ENCODE results near the gene SP1. TPM values are rescaled to one million over a fixed set of nuclear protein-coding genes. Genes with fewer than 3 reads are reported as not detected.

The SP1 gene
- total and polyA plus RNA-seq, 2 of the 4 experiments (the other 2 are of a cell fraction): 19.7 to 53.6 TPM

GRCh38 chr12:53376747-53377146, 3.2 kb upstream of the SP1 start:
- H2AK9ac ChIP-seq (replicated peaks; ENCODE audit: low read depth, low read length, poor library complexity): no peak overlapping the region
- no peaks in the 10 kb centered on the region for H4K20me1 ChIP-seq (ENCODE audit: insufficient read depth, low read length)
- H3K4me3 ChIP-seq (ENCODE audit: insufficient read depth, low read depth, low read length): no peak overlapping the region
- no peak overlapping the region for H4K8ac ChIP-seq (ENCODE audit: low read depth in 2 of 2, low read length in 2 of 2)
- WGBS, 2 experiments (ENCODE audit: extremely low coverage in 2 of 2, insufficient read length in 1 of 2): no CpG with 5 or more reads among the region's 2 CpGs
- H3K9me1 ChIP-seq (ENCODE audit: insufficient read depth, low read length): 0 out of 2 replicates have a peak, but pooled peaks cover 4% of the 10 kb centered on the region
- no peaks in the 10 kb centered on the region for H3K36me3 ChIP-seq (ENCODE audit: control insufficient read depth, insufficient read depth, low read length)
- ChIA-PET POLR2A (ENCODE audit: unreplicated experiment) (no interaction called here), CTCF (interaction anchor here (1.0 kb wide), 2 partner anchors 24 to 32 kb away, joined by 3 to 4 read pairs; no protein-coding TSS in a partner anchor)
- no peak overlapping the region for H2AFZ ChIP-seq (replicated peaks; ENCODE audit: low read length, poor library complexity)
- H3K56ac ChIP-seq (ENCODE audit: extremely low read depth, insufficient read depth, low read length): no peak overlapping the region
- H3K4ac ChIP-seq (ENCODE audit: low read depth, low read length): no peak overlapping the region; the same call in 1 of the 2 replicates
- no peak overlapping the region for H3K4me2 ChIP-seq (ENCODE audit: low read depth, low read length)
- dilution Hi-C loops (cut with HindIII; ENCODE audit: low sequenced_read_pairs, unreplicated experiment) (no loop called here), in situ Hi-C loops (cut with MboI; ENCODE audit: low sequenced_read_pairs) (no loop called here), intact Hi-C loops (cut with micrococcal nuclease) (no loop called here)
- H3K27me3 ChIP-seq (ENCODE audit: control insufficient read depth, insufficient read depth, low read length): no peaks in the 10 kb centered on the region
- no TSS peak for BruUV-seq (replicated peaks)
- peaks cover 0 to 3% of the 10 kb centered on the region in 2 experiments; a peak in 3 of 4 replicates for H3K79me1 ChIP-seq (ENCODE audit: low read depth in 1 of 2, low read length in 2 of 2)
- H2BK15ac ChIP-seq (ENCODE audit: low read depth, low read length): no peak overlapping the region
- no peak overlapping the region for H2BK20ac ChIP-seq (ENCODE audit: low read depth, low read length)
- H3K27ac ChIP-seq (ENCODE audit: insufficient read depth, low read length): no peak overlapping the region
- H4K91ac ChIP-seq (ENCODE audit: insufficient read depth, low read depth, low read length): no peak overlapping the region
- no peaks in the 10 kb centered on the region for H3K9me3 ChIP-seq (ENCODE audit: control insufficient read depth, insufficient read depth, low read length)
- H2AK5ac ChIP-seq (ENCODE audit: low read depth, low read length): no peak overlapping the region
- TF ChIP-seq, protein P1, sequence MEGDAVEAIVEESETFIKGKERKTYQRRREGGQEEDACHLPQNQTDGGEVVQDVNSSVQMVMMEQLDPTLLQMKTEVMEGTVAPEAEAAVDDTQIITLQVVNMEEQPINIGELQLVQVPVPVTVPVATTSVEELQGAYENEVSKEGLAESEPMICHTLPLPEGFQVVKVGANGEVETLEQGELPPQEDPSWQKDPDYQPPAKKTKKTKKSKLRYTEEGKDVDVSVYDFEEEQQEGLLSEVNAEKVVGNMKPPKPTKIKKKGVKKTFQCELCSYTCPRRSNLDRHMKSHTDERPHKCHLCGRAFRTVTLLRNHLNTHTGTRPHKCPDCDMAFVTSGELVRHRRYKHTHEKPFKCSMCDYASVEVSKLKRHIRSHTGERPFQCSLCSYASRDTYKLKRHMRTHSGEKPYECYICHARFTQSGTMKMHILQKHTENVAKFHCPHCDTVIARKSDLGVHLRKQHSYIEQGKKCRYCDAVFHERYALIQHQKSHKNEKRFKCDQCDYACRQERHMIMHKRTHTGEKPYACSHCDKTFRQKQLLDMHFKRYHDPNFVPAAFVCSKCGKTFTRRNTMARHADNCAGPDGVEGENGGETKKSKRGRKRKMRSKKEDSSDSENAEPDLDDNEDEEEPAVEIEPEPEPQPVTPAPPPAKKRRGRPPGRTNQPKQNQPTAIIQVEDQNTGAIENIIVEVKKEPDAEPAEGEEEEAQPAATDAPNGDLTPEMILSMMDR (conservative IDR thresholded peaks at IDR 0.05; ENCODE audit: low read depth, low read length): no peak
- no peak for TF ChIP-seq BHLHE40 (IDR thresholded peaks at IDR 0.05; ENCODE audit: low read depth, low read length)
- H2BK5ac ChIP-seq (ENCODE audit: low read depth, low read length, poor library complexity, severe bottlenecking): no peak overlapping the region
- no peak overlapping the region for H3K14ac ChIP-seq (replicated peaks; ENCODE audit: low read depth, low read length)
- ATAC-seq (ENCODE audit: low read depth) (no peak), DNase-seq (no peak)
- H3K9ac ChIP-seq (ENCODE audit: low read depth, low read length): no peak overlapping the region
- H3K23ac ChIP-seq (ENCODE audit: low read depth, low read length): no peak overlapping the region
- H3K4me1 ChIP-seq (ENCODE audit: control insufficient read depth, insufficient read depth, low read length): peaks cover 8% of the 10 kb centered on the region
- no peak overlapping the region for H4K5ac ChIP-seq (ENCODE audit: low read depth, low read length)
- H2BK120ac ChIP-seq (ENCODE audit: low read depth, low read length): no peak overlapping the region
- H3K18ac ChIP-seq (ENCODE audit: low read depth, low read length): no peak overlapping the region

Data from IMR-90 (cell line).